ENCODE measurements around the gene U2AF2.

U2AF2 gene

DNA sequence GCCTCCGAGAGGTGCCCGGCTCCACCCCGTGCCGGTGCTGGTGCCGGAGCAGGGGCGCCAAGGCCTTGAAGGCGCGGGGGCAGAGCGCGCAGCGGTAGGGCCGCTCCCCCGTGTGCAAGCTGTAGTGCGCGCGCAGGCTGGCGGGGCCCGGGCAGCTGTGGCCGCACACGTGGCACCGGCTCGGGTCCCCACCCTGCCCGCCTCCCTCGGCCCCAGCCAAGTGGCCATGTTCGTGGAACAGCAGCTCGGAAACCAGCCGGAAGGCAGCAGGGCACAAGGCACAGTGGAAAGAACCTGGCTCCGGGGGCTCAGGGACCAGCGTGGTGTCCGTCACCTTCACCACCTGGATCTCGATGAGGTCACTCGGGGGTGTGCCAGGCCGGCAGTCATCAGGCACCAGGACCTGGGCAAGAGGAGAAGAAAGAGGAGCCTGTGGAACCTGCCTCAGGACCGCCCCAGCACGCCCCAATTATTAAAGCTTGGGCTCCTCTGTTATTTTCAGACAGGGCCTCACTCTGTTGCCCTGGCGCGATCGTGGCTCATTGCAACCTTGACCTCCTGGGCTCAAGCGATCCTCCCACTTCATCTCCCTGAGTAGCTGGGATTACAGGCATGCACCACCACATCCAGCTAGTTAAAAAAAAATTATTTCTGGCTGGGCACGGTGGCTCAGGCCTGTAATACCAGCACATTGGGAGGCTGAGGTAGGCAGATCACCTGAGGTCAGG lies 32.4 kb upstream of the U2AF2 start:
- DNase-seq: no peak

DNA sequence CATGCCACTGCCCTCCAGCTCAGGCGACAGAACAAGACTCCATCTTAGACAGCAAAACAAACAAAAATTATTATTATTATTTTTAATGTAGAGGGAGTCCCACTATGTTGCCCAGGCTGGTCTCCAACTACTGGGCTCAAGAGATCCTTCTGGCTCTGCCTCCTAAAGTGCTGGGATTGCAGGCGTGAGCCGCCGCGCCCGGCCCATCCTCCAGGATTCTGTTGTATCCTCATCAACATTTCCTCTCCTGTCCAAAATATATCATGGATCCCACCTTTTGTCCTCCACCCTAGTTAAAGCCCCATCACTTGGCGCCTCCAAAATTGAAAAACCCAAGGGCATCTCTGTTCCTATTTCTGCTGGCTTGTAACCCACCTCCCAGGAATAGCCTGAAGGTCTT lies 31.7 kb upstream of the U2AF2 start:
- no peak for DNase-seq

DNA sequence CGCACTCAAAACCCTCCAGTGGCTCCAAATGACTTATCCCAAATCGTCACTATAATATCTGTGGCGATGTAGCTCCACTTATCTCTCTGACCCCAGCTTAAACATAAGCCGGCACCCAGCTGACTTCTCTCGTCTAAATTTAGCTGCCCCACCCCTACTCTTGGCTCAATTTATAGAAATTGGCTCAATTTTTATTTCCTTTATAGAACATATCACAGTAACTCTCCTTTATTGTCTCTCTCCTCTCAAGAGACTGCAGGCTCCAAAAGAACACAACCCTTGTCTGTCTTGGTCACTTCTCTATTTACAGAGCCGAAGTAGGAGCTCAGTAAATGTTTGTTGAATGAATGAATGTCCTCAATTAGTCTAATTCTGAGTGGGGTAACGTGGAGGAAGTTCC lies 31.3 kb upstream of the U2AF2 start:
- DNase-seq: no peak

DNA sequence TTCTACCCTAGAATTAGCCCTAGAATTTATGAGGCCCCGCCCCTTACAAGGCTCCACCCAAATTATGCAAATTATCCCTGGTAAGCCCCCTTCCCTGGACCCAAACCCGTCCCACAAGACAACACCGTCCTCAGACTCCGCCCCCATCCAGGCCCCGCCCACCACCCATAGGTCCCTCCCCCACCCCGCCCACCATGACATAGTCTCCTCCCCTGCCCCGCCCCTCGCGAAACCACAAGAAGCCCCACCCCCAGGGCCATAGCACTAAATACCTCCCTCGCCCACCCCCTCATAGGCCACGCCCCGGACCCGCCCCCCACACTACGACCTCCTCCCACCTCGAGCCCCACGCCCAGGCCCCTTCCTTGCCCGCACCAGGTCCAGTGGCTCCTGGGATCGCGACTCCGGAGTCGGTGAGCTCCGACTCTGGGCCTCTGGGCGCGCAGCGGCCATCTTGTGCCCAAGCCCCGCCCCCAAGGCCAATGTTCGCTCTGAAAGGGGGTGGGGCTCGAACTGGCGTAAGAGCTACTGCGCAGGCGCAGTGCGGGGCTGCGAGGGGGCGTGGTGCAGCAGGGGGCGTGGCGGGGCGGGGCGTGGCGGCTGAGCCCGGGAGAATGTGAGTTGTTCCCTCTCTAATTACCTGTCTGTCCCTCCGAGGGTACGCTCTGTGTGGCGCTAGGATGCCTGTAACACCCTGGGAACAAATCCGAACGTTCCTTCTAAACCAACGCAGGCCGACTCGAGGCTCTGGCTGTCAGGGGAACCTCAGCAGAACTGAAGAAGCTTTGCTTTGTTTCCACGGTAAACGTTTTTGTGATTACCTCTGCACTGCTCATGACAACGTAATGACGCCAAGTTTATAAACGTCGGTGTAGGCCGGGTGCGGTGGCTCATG lies 30.5 kb upstream of the U2AF2 start, which contains the start of gene ZNF784:
TSS of gene ZNF784 (minus strand) at position 458 of the 895 bp plus-strand sequence. CDS start at position 453, 5 bp downstream.
- peak; percentile 95 for DNase-seq

DNA sequence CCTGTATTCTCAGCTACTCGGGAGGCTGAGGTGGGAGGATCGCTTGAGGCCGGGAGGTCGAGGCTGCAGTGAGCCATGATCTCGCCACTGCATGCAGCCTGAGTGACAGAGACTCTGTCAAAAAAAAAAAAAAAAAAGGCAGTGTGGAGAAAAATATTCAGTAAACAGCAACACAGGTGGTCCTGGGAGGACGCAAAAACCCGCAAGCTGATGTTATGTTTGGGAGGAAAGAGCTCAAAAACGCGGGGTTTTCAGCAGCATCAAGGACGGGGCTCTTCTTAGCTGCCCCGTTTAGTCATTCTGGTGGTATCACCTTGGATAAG lies 29.9 kb upstream of the U2AF2 start:
- DNase-seq: no peak

DNA sequence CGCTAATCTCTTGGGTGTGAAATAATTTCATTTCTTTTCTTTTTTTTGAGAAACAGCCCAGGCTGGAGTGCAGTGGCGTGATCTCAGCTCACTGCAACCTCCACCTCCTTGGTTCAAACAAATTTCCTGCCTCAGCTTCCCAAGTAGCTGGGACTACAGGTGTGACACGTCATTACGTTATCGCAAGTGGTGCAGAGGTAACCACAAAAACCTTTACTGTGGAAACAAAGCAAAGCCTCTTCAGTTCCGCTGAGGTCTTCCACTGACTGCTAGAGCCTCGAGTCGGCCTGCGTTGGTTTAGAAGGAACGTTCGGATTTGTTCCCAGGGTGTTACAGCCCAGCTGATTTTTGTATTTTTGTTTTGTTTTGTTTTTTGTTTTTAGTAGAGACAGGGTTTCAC lies 28.5 kb upstream of the U2AF2 start:
- DNase-seq: peak; percentile 65

DNA sequence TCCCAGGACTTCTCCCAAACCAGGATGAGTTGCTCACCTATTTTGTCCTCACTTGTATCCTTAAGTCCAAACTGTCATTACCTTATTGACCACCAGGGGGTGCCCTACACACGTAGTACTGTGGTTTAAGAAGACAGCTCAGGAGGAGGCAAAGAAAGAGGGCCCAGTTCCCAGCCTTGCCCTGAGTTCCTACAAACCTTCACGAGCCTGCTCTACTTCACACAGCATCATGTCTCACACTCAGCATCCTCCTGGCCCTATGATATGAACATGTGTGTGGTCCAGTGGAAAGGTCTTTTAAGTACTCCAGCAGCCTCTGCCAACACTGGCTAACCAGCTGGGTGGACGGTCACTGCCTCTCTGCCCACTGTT lies 22.4 kb upstream of the U2AF2 start:
- peak; percentile 93 for DNase-seq

DNA sequence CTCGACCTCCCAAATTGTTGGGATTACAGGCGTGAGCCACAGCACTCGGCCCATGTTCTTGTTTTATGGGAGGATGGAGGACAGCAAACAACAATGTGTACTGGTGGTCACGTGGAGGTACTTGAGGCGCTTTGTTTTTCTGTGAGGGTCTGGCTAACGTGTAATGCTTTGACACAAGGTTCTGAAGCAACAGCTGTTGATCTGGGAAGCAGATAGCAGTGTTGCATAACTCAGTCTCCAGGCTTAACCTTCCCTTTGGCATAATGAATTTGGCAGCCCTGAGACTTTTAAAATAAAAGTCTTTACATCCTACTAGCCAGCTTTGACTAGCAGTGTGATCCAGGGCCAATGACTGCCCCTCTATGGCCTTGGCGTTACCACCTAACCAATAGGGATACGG lies 21.0 kb upstream of the U2AF2 start:
- DNase-seq: no peak

DNA sequence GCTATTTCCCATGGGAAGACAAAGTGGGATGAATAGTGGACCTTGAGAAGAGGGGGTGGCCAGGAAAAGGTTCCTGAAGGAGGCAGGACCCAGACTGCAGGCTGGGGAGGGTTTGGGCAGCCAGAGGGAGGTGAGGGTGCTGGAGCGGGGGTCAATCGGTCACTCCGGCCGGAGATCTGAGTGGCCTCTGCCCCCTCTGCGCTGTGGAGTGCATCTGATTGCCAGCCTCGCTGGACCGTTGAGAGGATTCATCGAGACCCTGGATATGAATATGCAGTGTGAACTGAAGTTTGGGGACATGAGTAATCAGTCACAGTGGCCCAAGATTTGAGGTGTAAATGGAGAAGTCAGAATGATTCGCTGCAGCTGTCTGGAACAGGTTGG lies 19.5 kb upstream of the U2AF2 start:
- DNase-seq: no peak

DNA sequence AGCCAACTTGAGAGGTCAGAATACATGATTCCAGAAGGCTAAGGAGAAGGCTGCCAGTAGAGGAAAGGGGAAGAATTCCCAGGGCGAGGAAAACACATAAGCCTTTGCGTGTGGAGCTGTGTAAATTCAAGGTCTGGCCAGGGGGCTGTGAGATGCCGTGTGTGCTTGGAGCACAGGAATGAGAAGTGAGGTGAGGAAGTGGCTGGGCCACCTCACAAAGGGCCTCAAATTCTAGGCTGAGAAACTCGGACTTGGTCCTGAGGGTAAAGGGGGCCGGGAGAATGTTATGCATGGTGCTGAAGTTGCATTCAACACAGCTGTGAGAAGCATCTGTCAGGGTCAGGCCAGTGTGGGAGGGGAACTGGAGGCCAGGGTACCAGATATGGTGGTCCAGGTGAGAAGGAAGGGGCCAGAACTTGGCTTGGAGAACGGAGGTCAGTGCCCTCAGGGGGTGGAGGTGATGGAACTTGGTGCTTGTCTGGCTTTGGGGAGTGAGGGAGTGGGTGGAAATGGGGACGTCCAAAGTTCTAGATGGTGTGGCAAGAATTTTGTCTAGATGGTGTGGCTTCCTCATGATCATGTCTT lies 18.9 kb upstream of the U2AF2 start:
- no peak for DNase-seq

DNA sequence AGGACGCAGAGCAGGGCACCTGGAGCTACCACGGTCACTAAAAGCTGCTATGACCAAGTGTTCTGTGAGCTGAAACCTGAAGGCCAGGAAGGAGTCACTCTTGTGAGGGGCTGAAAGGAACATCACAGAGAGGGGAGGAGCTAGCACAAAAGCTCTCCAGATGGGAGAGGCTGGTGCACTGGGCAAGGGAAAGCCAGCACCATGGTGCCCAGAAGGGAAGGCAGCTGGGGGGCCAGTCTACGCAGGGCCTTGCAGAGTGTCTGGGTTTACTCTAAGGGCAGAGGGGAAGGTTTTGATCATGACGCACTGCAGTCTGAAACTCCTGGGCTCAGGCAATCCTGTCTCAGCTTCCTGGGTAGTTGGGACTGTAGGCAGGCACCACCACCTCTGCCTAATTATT lies 18.1 kb upstream of the U2AF2 start:
- DNase-seq: no peak

DNA sequence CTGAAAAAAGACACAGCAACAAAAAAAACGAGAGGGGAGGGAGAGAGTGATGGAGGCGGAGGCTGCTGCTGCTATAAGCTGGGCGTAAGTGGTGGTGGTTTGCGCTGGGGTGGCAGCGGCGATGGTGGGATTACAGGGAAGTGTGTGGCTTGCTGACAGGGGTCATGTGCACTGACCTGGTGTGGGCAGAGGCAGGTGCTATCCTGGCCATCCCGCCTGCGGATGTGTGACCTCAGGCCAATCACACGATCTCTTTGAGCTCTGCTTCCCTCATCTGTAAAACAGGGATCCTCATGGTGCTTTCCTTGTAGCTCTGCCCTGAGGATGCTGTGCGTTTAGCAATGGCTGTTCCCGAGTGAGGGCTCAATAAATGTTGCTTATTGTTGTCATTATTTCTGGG lies 17.3 kb upstream of the U2AF2 start:
- no peak for DNase-seq

DNA sequence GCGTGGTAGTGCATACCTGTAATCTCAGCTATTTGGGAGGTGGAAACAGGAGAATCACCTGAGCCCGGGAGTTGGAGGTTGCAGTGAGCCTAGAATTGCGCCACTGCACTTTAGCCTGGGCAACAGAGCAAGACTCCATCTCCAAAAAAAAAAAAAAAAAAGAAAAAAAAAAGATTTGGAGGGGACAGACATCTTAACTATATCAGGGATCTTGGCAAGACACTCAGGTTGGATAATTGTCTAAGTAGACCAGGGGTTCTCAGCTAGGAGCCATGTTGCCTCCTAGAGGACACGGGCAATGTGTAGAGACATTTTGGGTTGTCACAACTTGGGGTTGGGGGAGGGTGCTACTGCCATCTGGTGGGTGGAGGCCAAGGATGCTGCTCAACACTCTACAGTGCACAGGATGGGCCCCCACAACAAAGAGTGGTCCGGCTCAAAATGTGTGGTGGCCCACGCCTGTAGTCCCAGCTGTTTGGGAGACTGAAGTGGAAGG lies 15.9 kb upstream of the U2AF2 start:
- peak; percentile 81 for DNase-seq

DNA sequence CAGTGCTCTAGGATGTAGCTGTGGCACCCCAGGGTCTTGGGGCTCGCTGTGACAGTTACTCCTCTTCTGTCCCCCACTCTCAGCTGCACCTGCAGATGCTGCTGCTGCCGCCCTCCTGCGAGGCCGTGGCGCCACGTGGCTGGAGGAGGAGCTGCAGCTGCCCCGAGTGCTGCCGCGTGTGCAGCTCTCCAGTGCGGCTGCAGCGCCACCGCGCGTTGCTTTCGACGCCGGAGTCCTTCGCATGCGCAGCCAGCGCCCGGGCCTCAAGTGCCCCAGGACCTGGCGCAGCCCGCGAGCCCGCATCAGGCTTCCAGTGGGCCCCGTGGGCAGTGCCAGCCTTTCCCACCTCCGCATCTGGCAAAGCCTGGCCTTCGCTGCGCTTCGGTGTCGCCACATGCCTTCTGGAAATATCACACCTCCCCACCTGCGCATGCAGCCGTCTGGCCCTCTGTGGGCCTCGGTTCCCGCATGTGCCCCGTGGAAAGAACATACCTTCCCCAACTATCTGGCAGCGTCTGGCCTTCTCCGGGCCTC lies 14.7 kb upstream of the U2AF2 start:
- DNase-seq: peak; percentile 87

DNA sequence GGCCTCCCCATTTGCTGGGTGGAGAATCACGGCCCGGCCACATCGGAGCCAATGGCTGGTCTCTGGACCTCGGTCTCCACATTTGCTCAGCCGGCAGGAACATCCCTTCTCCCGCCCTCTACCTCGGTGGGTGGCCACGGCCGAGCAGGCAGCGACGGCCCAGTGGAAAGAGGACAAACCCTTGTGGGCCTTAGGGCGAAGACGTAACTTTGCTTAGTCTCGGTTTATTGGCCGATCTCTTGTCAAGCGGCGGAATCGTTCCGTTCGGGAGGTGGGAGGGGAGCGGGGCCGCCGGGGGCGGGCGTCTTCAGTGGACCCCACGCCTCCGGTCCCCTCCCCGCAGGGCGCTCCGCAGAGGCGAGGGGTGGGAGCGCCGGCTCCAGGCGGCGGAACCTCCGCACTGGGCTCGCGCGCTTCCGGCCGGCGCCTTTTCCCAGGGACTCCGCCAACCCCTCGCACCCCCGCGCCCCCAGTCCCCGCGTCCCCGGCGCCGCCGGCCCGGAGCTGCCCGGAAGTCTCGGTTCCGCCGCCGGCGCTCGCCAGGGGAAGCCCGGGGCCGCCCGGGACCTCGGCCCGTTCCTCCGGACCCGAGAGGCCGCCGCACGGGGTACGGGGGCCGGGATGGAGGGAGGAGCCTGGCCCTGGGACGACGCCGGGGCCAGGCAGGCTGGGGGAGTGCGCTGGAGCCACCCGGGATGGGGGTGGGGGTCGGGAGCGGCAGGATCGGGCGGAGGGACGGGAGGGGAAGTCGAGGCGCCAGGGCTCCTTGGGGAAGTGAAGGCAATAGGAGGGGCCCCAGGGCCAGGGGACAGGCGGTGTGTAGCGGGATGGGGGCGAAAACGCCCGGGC lies 14.0 kb upstream of the U2AF2 start, which contains the start of gene ZNF580:
TSS of gene ZNF580 (plus strand) at position 426 of the 849 bp plus-strand sequence. CDS start 1,507 bp downstream, outside the sequence.
- peak; percentile 75 for DNase-seq

DNA sequence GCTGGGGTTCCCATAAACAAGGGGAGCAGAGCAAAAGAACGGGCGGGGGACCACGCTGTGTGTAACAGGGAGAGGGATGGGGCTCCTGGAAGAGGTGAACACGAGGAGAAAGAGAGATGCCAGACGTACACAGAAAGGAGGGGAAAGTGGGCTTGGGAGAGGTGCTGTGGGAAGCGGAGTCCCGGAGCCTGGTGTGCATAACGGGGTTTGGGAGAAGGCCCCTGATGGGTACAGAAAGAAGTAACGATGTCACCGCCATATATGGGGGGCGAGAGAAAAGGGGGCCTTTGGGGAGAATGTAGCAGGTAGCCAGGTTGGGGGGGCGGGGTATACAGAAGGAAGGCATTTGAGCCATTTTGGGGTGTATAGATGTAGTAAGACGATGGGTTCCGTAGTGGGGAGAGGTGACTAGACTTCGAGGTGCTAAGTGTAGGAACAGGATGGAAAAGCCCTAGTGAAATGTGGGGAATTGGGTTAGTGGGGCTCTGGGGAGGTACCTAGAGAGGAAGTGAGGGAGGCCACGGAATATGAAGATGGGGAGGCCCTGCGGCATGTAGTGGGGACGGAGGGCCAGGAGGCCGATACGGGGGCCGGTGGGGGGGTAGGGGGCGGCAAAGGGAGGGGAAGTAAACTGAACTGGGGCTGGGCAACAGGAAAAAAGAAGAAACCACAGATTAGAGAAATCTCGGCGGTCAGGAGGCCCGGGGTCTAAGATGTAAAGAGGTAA lies 13.2 kb upstream of the U2AF2 start:
- peak; percentile 39 for DNase-seq

DNA sequence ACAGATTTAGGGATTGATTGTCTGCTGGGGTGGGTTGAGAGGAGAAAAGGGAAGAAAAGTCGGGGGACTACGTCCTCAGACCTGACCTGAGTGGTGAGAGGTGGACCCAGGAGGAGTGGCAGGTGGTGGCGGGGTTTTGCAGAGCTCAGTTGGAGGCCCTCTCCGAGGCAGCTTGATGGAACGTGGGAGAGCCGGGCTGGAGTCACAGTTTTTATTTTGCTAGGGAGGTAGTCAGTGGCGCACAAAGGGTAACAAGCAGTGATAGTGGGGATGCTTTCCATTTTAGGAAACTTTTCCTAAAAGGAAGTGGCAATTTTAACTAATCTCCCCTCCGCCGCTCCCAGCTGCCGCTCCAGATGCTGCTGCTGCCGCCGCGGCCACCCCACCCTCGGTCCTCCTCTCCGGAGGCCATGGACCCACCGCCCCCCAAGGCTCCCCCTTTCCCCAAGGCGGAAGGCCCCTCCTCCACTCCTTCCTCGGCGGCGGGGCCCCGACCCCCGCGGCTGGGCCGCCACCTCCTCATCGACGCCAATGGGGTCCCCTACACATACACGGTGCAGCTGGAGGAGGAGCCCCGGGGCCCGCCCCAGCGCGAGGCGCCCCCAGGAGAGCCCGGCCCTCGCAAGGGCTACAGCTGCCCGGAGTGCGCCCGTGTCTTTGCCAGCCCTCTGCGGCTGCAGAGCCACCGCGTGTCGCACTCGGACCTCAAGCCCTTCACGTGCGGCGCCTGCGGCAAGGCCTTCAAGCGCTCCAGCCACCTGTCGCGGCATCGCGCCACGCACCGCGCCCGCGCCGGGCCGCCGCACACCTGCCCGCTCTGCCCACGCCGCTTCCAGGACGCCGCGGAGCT lies 12.5 kb upstream of the U2AF2 start:
- DNase-seq: peak; percentile 61

DNA sequence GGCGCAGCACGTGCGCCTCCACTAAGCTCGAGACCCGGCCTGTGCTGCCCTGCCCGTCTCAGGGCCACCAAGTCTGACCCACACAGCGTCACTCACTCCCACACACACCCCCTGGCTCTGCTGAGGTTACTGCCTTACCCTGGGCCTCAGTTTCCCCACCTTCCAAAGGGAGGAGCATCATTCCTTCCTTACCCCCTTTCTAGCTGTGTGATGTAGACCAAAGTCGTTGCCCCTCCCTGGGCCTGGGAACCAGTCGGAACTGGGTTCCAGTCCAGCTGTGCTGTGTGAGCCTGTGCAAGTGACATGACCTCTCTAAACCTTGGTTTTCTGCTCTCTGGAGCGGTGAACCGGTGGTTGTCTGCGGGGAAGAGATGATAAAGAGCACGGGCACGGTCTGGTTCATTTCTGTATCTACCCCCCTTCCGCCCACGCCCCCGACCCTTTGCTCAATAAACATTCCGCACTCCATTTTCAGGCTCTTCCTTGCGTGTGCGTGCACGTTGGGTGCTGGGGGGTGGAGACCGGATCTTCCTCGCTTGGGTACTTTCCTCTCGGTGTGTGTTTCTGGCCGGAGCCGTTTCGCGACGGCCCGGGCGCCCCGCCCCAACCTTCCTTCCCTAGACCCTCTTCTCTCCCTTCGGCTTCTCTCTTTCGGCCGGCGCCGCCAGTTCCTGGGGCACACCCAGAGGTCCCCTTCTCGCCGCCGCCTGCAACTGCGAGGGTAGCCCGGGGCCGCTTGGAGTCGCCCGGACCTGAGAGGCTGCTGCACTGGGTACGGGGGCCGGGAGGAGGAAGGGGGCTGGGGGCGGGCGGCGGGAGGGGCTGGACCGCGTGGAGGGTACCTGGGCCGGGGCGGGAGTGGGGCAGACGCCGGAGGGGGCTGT lies 11.6 kb upstream of the U2AF2 start, which contains the start of gene ZNF581:
TSS of gene ZNF581 (plus strand) at position 647 of the 884 bp plus-strand sequence. CDS start 923 bp downstream, outside the sequence.
- DNase-seq: peak; percentile 91

DNA sequence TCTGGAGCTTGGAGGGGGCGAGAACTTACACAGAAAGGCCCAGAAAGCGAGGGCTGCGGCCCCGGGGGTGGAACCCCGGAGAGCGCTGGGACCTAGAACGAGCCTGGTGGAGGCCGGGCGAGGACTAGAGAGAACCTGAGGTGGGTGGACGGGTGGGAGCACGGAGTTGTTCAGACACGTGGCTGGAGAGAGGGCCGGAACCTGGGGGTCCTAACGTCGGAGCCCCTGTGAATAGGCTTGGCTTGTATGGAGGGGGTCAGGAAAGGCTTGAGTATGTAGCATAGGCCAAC lies 11.0 kb upstream of the U2AF2 start:
- DNase-seq: no peak

All from activated CD4-positive, alpha-beta T cell treated with anti-CD3 and anti-CD28 coated beads for 48 hours (primary cell).